SK-N-SH (cell line): Measurements from ENCODE around the gene LIN52. TPM values are rescaled to one million over a fixed set of nuclear protein-coding genes. Genes with fewer than 3 reads are reported as not detected.

Experiments used
- CTCF ChIA-PET: fragments of 300-600, 350-600 bp; formaldehyde crosslinking; extraction: SDS; loops from one replicate; lab custom pipeline; 2021; lab: Yijun Ruan, JAX
- POLR2A ChIA-PET: fragments of 350-600 bp; sonication (Branson Sonifier 250); formaldehyde crosslinking; extraction: SDS; loops from one replicate; lab custom pipeline; 2020; ENCODE audit warnings: antibody characterized with exemption, inconsistent platforms; lab: Yijun Ruan, JAX
- DNase-seq: peaks from one replicate; pipeline ENCODE4 v3.0.0; 2012
- H2AFZ ChIP-seq: fragments of 200-600 bp; sonication (generic); 2 replicates; pipeline ENCODE4 v1.8.1; 2016; ENCODE audit warnings: antibody characterized with exemption, mild to moderate bottlenecking, low read depth
- H3F3A ChIP-seq: fragments of 200-600 bp; sonication (generic); replicated peaks from 2 replicates; pipeline ENCODE3; 2016; ENCODE audit warnings: antibody characterized with exemption, mild to moderate bottlenecking; ENCODE audit not compliant: insufficient read depth
- H3K27ac ChIP-seq, 2 experiments: fragments of 200-500 bp in 1 of 2; fragments of 200-600 bp in 1 of 2; sonication (Bioruptor generic) in 1 of 2; sonication (generic), shearing (Covaris generic) in 1 of 2; 2 replicates each; pipeline versions ENCODE4 v1.5.1 to v1.6.1; 2014 to 2016; ENCODE audit warnings: low read depth in 2 of 2, inconsistent platforms in 1 of 2, low read length in 1 of 2, mild to moderate bottlenecking in 1 of 2, mixed read lengths in 1 of 2
- H3K27me3 ChIP-seq: fragments of 200-600 bp; sonication (generic), shearing (Covaris generic); 2 replicates; pipeline ENCODE4 v1.6.1; 2016; ENCODE audit warnings: mixed run types; ENCODE audit not compliant: insufficient read depth
- H3K36me3 ChIP-seq, 2 experiments: fragments of 200-500 bp in 1 of 2; fragments of 200-600 bp in 1 of 2; sonication (Bioruptor generic) in 1 of 2; sonication (generic) in 1 of 2; replicated peaks in 1 of 2; 2 replicates each; pipeline versions ENCODE3 to v1.5.1; 2014 to 2016; ENCODE audit warnings: low read length in 1 of 2, mild to moderate bottlenecking in 1 of 2; ENCODE audit not compliant: insufficient read depth in 2 of 2, control insufficient read depth in 1 of 2
- H3K4me1 ChIP-seq, 2 experiments: fragments of 200-500 bp in 1 of 2; fragments of 200-600 bp in 1 of 2; sonication (Bioruptor generic) in 1 of 2; sonication (generic), shearing (Covaris generic) in 1 of 2; 2 replicates each; pipeline versions ENCODE4 v1.5.1 to v1.6.1; 2014 to 2016; ENCODE audit warnings: low read depth in 1 of 2, low read length in 1 of 2, mixed run types in 1 of 2; ENCODE audit not compliant: insufficient read depth in 2 of 2, control insufficient read depth in 1 of 2
- H3K4me2 ChIP-seq: fragments of 200-600 bp; sonication (generic), shearing (Covaris generic); 2 replicates; pipeline ENCODE4 v1.6.1; 2017; ENCODE audit warnings: mixed run types
- H3K4me3 ChIP-seq, 2 experiments: fragments of 200-500 bp in 1 of 2; fragments of 200-600 bp in 1 of 2; sonication (Bioruptor generic) in 1 of 2; sonication (generic), shearing (Covaris generic) in 1 of 2; 2 replicates each; pipeline versions ENCODE4 v1.5.1 to v1.8.1; 2014 to 2016; ENCODE audit warnings: low read depth in 2 of 2, inconsistent platforms in 1 of 2, low read length in 1 of 2, mild to moderate bottlenecking in 1 of 2, mixed read lengths in 1 of 2, moderate library complexity in 1 of 2
- H3K79me2 ChIP-seq: fragments of 200-600 bp; sonication (generic); 2 replicates; pipeline ENCODE4 v1.8.1; 2017; ENCODE audit warnings: mild to moderate bottlenecking; ENCODE audit not compliant: insufficient read depth
- H3K9ac ChIP-seq: fragments of 200-600 bp; sonication (generic); 2 replicates; pipeline ENCODE4 v1.6.1; 2017; ENCODE audit warnings: mixed run types
- H3K9me2 ChIP-seq: fragments of 200-600 bp; sonication (generic); 2 replicates; pipeline ENCODE4 v1.6.1; 2017; ENCODE audit warnings: mixed run types
- H3K9me3 ChIP-seq: fragments of 200-600 bp; sonication (generic); 2 replicates; pipeline ENCODE4 v1.6.1; 2017; ENCODE audit warnings: mixed run types, mild to moderate bottlenecking, moderate library complexity
- H4K20me1 ChIP-seq: fragments of 200-600 bp; sonication (generic); 2 replicates; pipeline ENCODE4 v1.6.1; 2017; ENCODE audit warnings: mild to moderate bottlenecking, mixed run types; ENCODE audit not compliant: insufficient read depth
- CHD2 ChIP-seq: fragments of 150-350 bp; IDR thresholded peaks from 2 replicates; pipeline ENCODE4 v1.6.1; 2018; ENCODE audit warnings: low read length; ENCODE audit not compliant: partially characterized antibody
- ELF1 ChIP-seq: IDR thresholded peaks from 2 replicates; pipeline ENCODE4 v1.4.0; 2012
- EZH2phosphoT487 ChIP-seq: fragments of 200-600 bp; sonication (generic); IDR thresholded peaks from 2 replicates; pipeline ENCODE4 v1.6.1; 2017; ENCODE audit warnings: low read depth, mixed run types, mild to moderate bottlenecking, antibody characterized with exemption, moderate library complexity, borderline replicate concordance
- FOXJ3 ChIP-seq: sonication (generic); formaldehyde crosslinking; IDR thresholded peaks from 2 replicates; pipeline ENCODE4 v1.5.1; 2020; ENCODE audit warnings: mild to moderate bottlenecking, missing genetic modification reagents
- GABPA ChIP-seq: IDR thresholded peaks from 2 replicates; pipeline ENCODE4 v1.4.0; 2012; ENCODE audit warnings: low read depth, mild to moderate bottlenecking
- JUND ChIP-seq: IDR thresholded peaks from 2 replicates; pipeline ENCODE4 v1.4.0; 2012
- MAX ChIP-seq: IDR thresholded peaks from 2 replicates; pipeline ENCODE4 v1.4.0; 2012; ENCODE audit warnings: low read depth
- MEF2A ChIP-seq: IDR thresholded peaks from 2 replicates; pipeline ENCODE4 v1.4.0; 2012; ENCODE audit warnings: low read depth, borderline replicate concordance
- MXI1 ChIP-seq: IDR thresholded peaks from 2 replicates; pipeline ENCODE4 v1.6.1; 2012; ENCODE audit warnings: mild to moderate bottlenecking, low read depth, low read length, improper control_type of control experiment
- NFIC ChIP-seq: IDR thresholded peaks from 2 replicates; pipeline ENCODE4 v1.4.0; 2012; ENCODE audit warnings: borderline replicate concordance
- RAD21 ChIP-seq: IDR thresholded peaks from 2 replicates; pipeline ENCODE4 v1.6.1; 2012; ENCODE audit warnings: mild to moderate bottlenecking, low read length
- RFX5 ChIP-seq: IDR thresholded peaks from 2 replicates; pipeline ENCODE4 v1.6.1; 2012; ENCODE audit warnings: mild to moderate bottlenecking, improper control_type of control experiment, low read length
- SMC3 ChIP-seq: IDR thresholded peaks from 2 replicates; pipeline ENCODE4 v1.6.1; 2012; ENCODE audit warnings: low read depth, low read length, improper control_type of control experiment
- TAF1 ChIP-seq: IDR thresholded peaks from 2 replicates; pipeline ENCODE4 v1.6.1; 2012; ENCODE audit warnings: low read depth, mild to moderate bottlenecking, low read length, moderate library complexity, borderline replicate concordance
- TCF12 ChIP-seq: IDR thresholded peaks from 2 replicates; pipeline ENCODE4 v1.4.0; 2012
- TEAD4 ChIP-seq: IDR thresholded peaks from 2 replicates; pipeline ENCODE4 v1.4.0; 2012; ENCODE audit warnings: mild to moderate bottlenecking, borderline replicate concordance; ENCODE audit not compliant: insufficient read depth
- USF2 ChIP-seq: fragments of 150-350 bp; IDR thresholded peaks from 2 replicates; pipeline ENCODE4 v1.6.1; 2017; ENCODE audit warnings: antibody characterized with exemption, low read length, low read depth, borderline replicate concordance
- YY1 ChIP-seq: IDR thresholded peaks from 2 replicates; pipeline ENCODE4 v1.4.0; 2012; ENCODE audit warnings: low read depth, mild to moderate bottlenecking
- WGBS: methylation state at CpG from one replicate; pipeline ENCODE4 v1.1.6; 2017; ENCODE audit warnings: low lambda C conversion rate; 5-methylcytosine and 5-hydroxymethylcytosine counted together
- polyA plus RNA-seq, 3 experiments: library from polyadenylated mRNA; depleted of rRNA; stranded (reverse); fragments of >200 nt; gene quantifications; 2 replicates each; pipeline ENCODE4 v1.2.3, GENCODE V29; 2012
- TF ChIP-seq, protein P1 (sequence below): IDR thresholded peaks from 2 replicates; pipeline ENCODE4 v1.6.1; 2012; ENCODE audit warnings: mild to moderate bottlenecking, low read depth, low read length, moderate library complexity

LIN52 gene
- polyA plus RNA-seq, 1 of the 3 experiments (the other 2 are of a cell fraction): 4.9 TPM

GRCh38 chr14:74077401-74077800, 7.4 kb upstream of the LIN52 start (continued):
- TF ChIP-seq GABPA: no peak

GRCh38 chr14:74080820-74081460, 3.8 kb upstream of the LIN52 start:
- Histone ChIP-seq H2AFZ (no peak overlapping the region), H3K4me1 (peaks cover 0 to 10% of the 10 kb centered on the region in 2 experiments; a peak in 2 of 4 replicates), H3K79me2 (peaks cover 14% of the 10 kb centered on the region)
- no peak for DNase-seq
- POLR2A ChIA-PET: no interaction called here
- TF ChIP-seq JUND (no peak), FOXJ3 (CRISPR knock-in tag) (no peak), MEF2A (no peak), EZH2phosphoT487 (no peak), RAD21 (no peak), NFIC (no peak), CHD2 (no peak), TEAD4 (no peak), TCF12 (no peak), USF2 (no peak), SMC3 (no peak), RFX5 (no peak), YY1 (no peak), ELF1 (no peak), GABPA (no peak), MAX (no peak), MXI1 (no peak), TAF1 (no peak)
- TF ChIP-seq, protein P1, sequence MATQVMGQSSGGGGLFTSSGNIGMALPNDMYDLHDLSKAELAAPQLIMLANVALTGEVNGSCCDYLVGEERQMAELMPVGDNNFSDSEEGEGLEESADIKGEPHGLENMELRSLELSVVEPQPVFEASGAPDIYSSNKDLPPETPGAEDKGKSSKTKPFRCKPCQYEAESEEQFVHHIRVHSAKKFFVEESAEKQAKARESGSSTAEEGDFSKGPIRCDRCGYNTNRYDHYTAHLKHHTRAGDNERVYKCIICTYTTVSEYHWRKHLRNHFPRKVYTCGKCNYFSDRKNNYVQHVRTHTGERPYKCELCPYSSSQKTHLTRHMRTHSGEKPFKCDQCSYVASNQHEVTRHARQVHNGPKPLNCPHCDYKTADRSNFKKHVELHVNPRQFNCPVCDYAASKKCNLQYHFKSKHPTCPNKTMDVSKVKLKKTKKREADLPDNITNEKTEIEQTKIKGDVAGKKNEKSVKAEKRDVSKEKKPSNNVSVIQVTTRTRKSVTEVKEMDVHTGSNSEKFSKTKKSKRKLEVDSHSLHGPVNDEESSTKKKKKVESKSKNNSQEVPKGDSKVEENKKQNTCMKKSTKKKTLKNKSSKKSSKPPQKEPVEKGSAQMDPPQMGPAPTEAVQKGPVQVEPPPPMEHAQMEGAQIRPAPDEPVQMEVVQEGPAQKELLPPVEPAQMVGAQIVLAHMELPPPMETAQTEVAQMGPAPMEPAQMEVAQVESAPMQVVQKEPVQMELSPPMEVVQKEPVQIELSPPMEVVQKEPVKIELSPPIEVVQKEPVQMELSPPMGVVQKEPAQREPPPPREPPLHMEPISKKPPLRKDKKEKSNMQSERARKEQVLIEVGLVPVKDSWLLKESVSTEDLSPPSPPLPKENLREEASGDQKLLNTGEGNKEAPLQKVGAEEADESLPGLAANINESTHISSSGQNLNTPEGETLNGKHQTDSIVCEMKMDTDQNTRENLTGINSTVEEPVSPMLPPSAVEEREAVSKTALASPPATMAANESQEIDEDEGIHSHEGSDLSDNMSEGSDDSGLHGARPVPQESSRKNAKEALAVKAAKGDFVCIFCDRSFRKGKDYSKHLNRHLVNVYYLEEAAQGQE: no peak
- TF ChIP-seq, all 33 proteins: peak for 0
- Histone ChIP-seq H3K9me2 (no peaks in the 10 kb centered on the region), H3K4me3 (no peak overlapping the region), H3K27ac (no peak overlapping the region), H3K27me3 (no peaks in the 10 kb centered on the region), H3K36me3 (no peaks in the 10 kb centered on the region), H4K20me1 (no peaks in the 10 kb centered on the region), H3K9me3 (no peaks in the 10 kb centered on the region), H3K4me2 (no peak overlapping the region), H3F3A (no peaks in the 10 kb centered on the region), H3K9ac (no peak overlapping the region)
- WGBS: 69% methylated on average over 4 of the region's 4 CpGs
- CTCF ChIA-PET: interaction anchor here (0.6 to 1.1 kb wide), 2 partner anchors 176 to 573 kb away, joined by 3 read pairs; no protein-coding TSS in a partner anchor
